ENCODE measurements around the gene CRKL.
"Not testable (repeated sequence)": the region's sequence is repeated elsewhere in the genome, so short reads cannot be mapped to it uniquely, and the experiment has no call there.

The CRKL gene

GRCh38 chr22:20899827-20900423 is 17.3 kb upstream of the CRKL start:
- ChIA-PET CTCF (interaction anchor here (0.8 to 3.8 kb wide), 4 partner anchors 11 to 59 kb away, joined by 3 to 21 read pairs (median 6); partner anchors contain the start of gene CRKL), POLR2A (no interaction called here)
- DNase-seq (ENCODE audit: low read depth, low spot score), result no peak
- no peak for TF ChIP-seq CTCF (IDR thresholded peaks at IDR 0.05; ENCODE audit: insufficient read depth, low read length, missing control alignments)
- H3K4me3 ChIP-seq (ENCODE audit: low read depth, low read length), result no peak overlapping the region

- POLR2A ChIA-PET, result interaction anchor here (0.6 kb wide), 1 partner anchor 23 kb away, joined by 3 read pairs; no protein-coding TSS in a partner anchor
- H3K4me3 ChIP-seq (ENCODE audit: low read depth, low read length); DNase-seq (ENCODE audit: low read depth, low spot score): not testable (repeated sequence)
- CTCF ChIA-PET, result interaction anchor here (1.3 to 3.8 kb wide), 3 partner anchors 15 to 16 kb away, joined by 3 to 21 read pairs (median 4); no protein-coding TSS in a partner anchor
These were observed 15.8 kb upstream of the CRKL start for GRCh38 chr22:20901093-20902033.

- TF ChIP-seq CTCF (IDR thresholded peaks at IDR 0.05; ENCODE audit: insufficient read depth, low read length, missing control alignments), result no peak
- no peak for DNase-seq (ENCODE audit: low read depth, low spot score)
- POLR2A ChIA-PET, result interaction anchor here (0.6 kb wide), 1 partner anchor 53 kb away, joined by 3 read pairs; no protein-coding TSS in a partner anchor
- CTCF ChIA-PET, result interaction anchor here (0.7 to 4.4 kb wide), 5 partner anchors 13 to 739 kb away, joined by 3 to 30 read pairs (median 3); partner anchors contain the start of genes CRKL and SDF2L1
- no peak overlapping the region for H3K4me3 ChIP-seq (ENCODE audit: low read depth, low read length)
These were observed 14.1 kb upstream of the CRKL start for GRCh38 chr22:20903093-20903492.

- H3K4me3 ChIP-seq (ENCODE audit: low read depth, low read length), result no peak overlapping the region
- ChIA-PET POLR2A (interaction anchor here (0.5 kb wide), 1 partner anchor 18 kb away, joined by 3 read pairs; no protein-coding TSS in a partner anchor), CTCF (interaction anchor here (0.9 to 4.4 kb wide), 6 partner anchors 11 to 738 kb away, joined by 3 to 30 read pairs (median 3); partner anchors contain the start of genes CRKL and SDF2L1)
- no peak for TF ChIP-seq CTCF (IDR thresholded peaks at IDR 0.05; ENCODE audit: insufficient read depth, low read length, missing control alignments)
- DNase-seq (ENCODE audit: low read depth, low spot score), result peak; percentile 86
These were observed 12.9 kb upstream of the CRKL start for GRCh38 chr22:20904008-20904979.

GRCh38 chr22:20904980-20905355 is 12.2 kb upstream of the CRKL start:
- POLR2A ChIA-PET, result no interaction called here
- TF ChIP-seq CTCF (IDR thresholded peaks at IDR 0.05; ENCODE audit: insufficient read depth, low read length, missing control alignments), result no peak
- CTCF ChIA-PET, result interaction anchor here (0.9 to 4.4 kb wide), 5 partner anchors 10 to 19 kb away, joined by 3 to 30 read pairs (median 3); partner anchors contain the start of gene CRKL
- no peak for DNase-seq (ENCODE audit: low read depth, low spot score)
- no peak overlapping the region for H3K4me3 ChIP-seq (ENCODE audit: low read depth, low read length)
